Activated T-helper 1 cell treated with anti-CD3 and anti-CD28 coated beads, Interleukin-12 subunit alpha, Interleukin-12 subunit beta, Interleukin-2, Interleukin-4 antibody, amounts not matched to agents 30 ng/mL and 10 ng/mL and 1 ng/mL, durations not matched to agents 14 hours and 24 hours and 36 hours (primary cell): ENCODE results near the gene STRA8. TPM values are rescaled to one million over a fixed set of nuclear protein-coding genes. Genes with fewer than 3 reads are reported as not detected.
"Not testable (repeated sequence)": the region's sequence is repeated elsewhere in the genome, so short reads cannot be mapped to it uniquely, and the experiment has no call there.

Experiments used
- DNase-seq: peaks from one replicate; pipeline ENCODE4 v3.0.0; 2021; ENCODE audit warnings: low spot score
- H3K27ac Mint-ChIP-seq: one replicate; pipeline ENCODE4 v1.8.0; 2021; ENCODE audit warnings: mild to moderate bottlenecking, mixed read lengths
- H3K27me3 Mint-ChIP-seq: one replicate; pipeline ENCODE4 v1.8.0; 2022; ENCODE audit warnings: mild to moderate bottlenecking, moderate library complexity, mixed read lengths; ENCODE audit not compliant: insufficient read depth
- H3K36me3 Mint-ChIP-seq: one replicate; pipeline ENCODE4 v1.8.0; 2021; ENCODE audit warnings: low read depth, mixed read lengths
- H3K4me1 Mint-ChIP-seq: one replicate; pipeline ENCODE4 v1.8.0; 2021; ENCODE audit warnings: low read depth, mixed read lengths
- H3K4me3 Mint-ChIP-seq: one replicate; pipeline ENCODE4 v1.8.0; 2021; ENCODE audit warnings: mild to moderate bottlenecking, moderate library complexity, mixed read lengths
- H3K9me3 Mint-ChIP-seq: one replicate; pipeline ENCODE4 v1.8.0; 2021; ENCODE audit warnings: mixed read lengths
- intact Hi-C: fragments of 100-400 bp; cut with micrococcal nuclease; formaldehyde crosslinking; loops from one replicate; pipeline ENCODE4 v1.15.1; 2024
- total RNA-seq: library from RNA; stranded (reverse); gene quantifications from 2 replicates; pipeline ENCODE4 v1.2.3, GENCODE V29; 2022

STRA8 gene
- total RNA-seq, 1 donor from 2014 or later, result not detected

- H3K27me3 Mint-ChIP-seq, result peaks cover 3% of the 10 kb centered on the region
- H3K4me1 Mint-ChIP-seq, result peaks cover 10% of the 10 kb centered on the region
- H3K4me3 Mint-ChIP-seq, result no peak overlapping the region
- intact Hi-C loops, result no loop called here
- DNase-seq, result no peak
- no peak overlapping the region for H3K27ac Mint-ChIP-seq
- no peaks in the 10 kb centered on the region for H3K36me3 Mint-ChIP-seq
- no peaks in the 10 kb centered on the region for H3K9me3 Mint-ChIP-seq
Observed at GRCh38 chr7:135232087-135232486, 1.6 kb upstream of the STRA8 start.

DNA sequence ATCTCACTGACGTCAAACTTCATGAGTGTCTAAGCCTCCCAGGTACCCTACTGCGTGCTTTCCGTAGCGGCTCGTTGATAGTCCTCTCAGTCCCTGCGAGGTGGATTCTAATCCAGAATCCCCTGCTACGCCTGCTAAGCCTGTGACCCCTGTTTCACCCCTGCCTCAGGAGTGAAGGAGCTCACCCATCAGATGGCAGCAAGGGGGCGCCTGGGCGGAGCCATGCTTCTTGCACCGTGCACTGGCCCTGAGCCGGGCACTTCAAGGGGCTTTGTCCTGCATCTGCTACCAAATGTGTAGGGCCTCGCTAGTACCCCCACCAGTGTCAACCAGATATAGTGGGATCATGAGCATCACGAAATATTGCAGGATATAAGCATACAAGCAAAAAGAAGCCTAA is 918 bp upstream of the STRA8 start:
- Mint-ChIP-seq H3K27me3 (peaks cover 3% of the 10 kb centered on the region), H3K9me3 (no peaks in the 10 kb centered on the region), H3K4me1 (peaks cover 10% of the 10 kb centered on the region), H3K27ac (no peak overlapping the region), H3K36me3 (no peaks in the 10 kb centered on the region), H3K4me3 (no peak overlapping the region)
- intact Hi-C loops, result no loop called here
- DNase-seq, result no peak

DNA sequence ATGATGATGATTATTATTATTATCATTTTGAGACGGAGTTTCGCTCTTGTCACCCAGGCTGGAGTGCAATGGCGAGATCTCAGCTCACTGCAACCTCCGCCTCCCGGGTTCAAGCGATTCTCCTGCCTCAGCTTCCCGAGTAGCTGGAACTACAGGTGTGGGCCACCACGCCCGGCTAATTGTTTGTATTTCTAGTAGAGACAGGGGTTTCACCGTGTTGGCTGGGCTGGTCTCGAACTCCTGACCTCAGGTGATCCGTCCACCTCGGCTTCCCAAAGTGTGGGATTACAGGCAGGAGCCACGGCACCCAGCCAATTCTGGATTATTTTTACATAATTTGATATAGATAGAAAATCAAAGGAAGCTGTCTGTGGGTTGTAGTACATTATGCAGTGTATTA is 457 bp downstream of the STRA8 start:
- H3K27me3 Mint-ChIP-seq, H3K27ac Mint-ChIP-seq, H3K4me3 Mint-ChIP-seq, intact Hi-C loops, H3K9me3 Mint-ChIP-seq, H3K36me3 Mint-ChIP-seq, DNase-seq: not testable (repeated sequence)
- peaks cover 10% of the 10 kb centered on the region for H3K4me1 Mint-ChIP-seq

DNA sequence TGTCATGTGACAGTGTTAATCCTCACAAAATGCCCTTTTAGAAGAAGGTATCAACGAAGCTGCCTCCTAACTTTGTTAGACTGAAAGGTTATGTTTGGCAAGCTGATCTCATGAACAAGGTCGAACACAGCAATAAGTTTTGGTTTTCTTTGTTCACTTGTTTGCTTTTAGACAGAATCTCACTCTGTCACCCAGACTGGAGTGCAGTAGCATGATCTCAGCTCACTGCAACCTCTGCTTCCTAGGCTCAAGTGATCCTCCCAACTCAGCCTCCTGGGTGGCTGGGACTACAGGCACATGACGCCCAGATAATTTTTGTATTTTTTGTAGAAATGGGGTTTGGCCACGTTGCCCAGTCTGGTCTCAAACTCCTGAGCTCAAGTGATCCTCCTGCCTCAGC is 1.1 kb downstream of the STRA8 start:
- no peak for DNase-seq
- H3K36me3 Mint-ChIP-seq, result no peaks in the 10 kb centered on the region
- intact Hi-C loops, result no loop called here
- H3K4me1 Mint-ChIP-seq, result peaks cover 10% of the 10 kb centered on the region
- H3K27ac Mint-ChIP-seq, result no peak overlapping the region
- H3K9me3 Mint-ChIP-seq, result no peaks in the 10 kb centered on the region
- H3K27me3 Mint-ChIP-seq, result peaks cover 3% of the 10 kb centered on the region
- H3K4me3 Mint-ChIP-seq, result no peak overlapping the region

DNA sequence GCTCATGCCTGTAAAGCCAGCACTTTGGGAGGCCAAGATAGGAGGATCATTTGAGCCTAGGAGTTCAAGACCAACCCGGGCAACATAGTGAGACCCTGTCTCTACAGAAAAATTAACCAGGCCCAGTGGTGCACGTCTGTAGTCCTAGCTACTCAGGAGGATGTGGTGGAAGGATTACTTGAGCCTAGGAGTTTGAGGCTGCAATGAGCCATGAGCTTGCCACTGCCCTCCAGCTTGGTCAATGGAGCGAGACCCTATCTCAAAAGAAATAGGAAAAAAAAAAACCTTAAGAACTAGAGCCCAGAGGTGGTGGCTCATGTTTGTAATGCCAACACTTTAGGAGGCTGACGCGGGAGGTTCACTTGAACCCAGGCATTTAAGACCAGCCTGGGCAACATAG is 2.2 kb downstream of the STRA8 start:
- Mint-ChIP-seq H3K9me3 (no peaks in the 10 kb centered on the region), H3K36me3 (no peaks in the 10 kb centered on the region), H3K27me3 (peaks cover 3% of the 10 kb centered on the region), H3K27ac (no peak overlapping the region), H3K4me1 (peaks cover 10% of the 10 kb centered on the region), H3K4me3 (no peak overlapping the region)
- intact Hi-C loops, result no loop called here
- no peak for DNase-seq

DNA sequence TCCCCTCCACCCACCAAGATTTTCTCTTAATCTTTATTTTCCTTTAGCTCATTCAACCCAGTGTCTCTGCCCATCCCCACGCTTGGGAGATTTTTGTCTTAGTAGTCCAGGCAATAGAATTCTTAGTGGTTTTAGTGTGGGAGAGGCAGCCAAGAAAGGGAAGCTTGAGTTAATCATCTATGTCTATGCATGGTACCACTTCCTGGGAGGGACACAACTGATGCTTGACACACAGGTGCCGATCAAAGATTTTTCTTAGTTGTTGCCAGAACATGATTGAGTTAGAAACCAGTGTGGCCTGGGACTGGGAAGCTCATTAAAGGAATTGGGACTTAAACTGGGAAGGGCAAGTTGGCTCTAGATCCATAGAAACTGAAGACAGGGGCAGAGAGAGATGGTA is 3.1 kb downstream of the STRA8 start:
- H3K4me1 Mint-ChIP-seq, result peaks cover 10% of the 10 kb centered on the region
- H3K36me3 Mint-ChIP-seq, result no peaks in the 10 kb centered on the region
- peak overlapping the region; percentile 42 for H3K27ac Mint-ChIP-seq
- intact Hi-C loops, result no loop called here
- H3K9me3 Mint-ChIP-seq, result no peaks in the 10 kb centered on the region
- H3K4me3 Mint-ChIP-seq, result peak overlapping the region; percentile 35
- peaks cover 3% of the 10 kb centered on the region for H3K27me3 Mint-ChIP-seq
- no peak for DNase-seq

GRCh38 chr7:135238112-135238744 is 4.6 kb downstream of the STRA8 start:
- DNase-seq, result no peak
- Mint-ChIP-seq H3K27me3 (peaks cover 3% of the 10 kb centered on the region), H3K4me1 (peaks cover 10% of the 10 kb centered on the region), H3K36me3 (no peaks in the 10 kb centered on the region), H3K4me3 (no peak overlapping the region), H3K9me3 (no peaks in the 10 kb centered on the region), H3K27ac (no peak overlapping the region)
- intact Hi-C loops, result no loop called here

DNA sequence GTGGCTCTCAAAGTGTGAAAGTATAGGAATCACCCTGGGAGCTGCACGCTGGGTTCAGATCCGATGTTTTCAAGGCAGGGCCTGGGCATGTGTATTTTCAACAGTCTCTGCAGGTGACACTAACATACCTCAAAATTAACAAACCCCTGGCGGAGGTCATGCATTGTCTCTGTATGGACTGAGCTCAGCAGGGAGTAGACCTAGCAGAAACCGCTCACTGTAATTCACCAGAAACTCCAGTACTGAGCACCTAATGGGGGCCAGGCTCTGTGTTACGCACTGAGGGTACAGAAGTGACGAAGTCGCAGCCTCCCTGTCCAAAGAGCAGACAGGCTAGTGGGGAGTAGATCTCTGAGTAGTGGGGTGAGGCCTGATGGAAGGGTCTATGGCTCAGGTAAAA is 5.6 kb downstream of the STRA8 start:
- H3K4me3 Mint-ChIP-seq, result no peak overlapping the region
- H3K36me3 Mint-ChIP-seq, result no peaks in the 10 kb centered on the region
- no peaks in the 10 kb centered on the region for H3K9me3 Mint-ChIP-seq
- peaks cover 10% of the 10 kb centered on the region for H3K4me1 Mint-ChIP-seq
- no peak for DNase-seq
- peaks cover 3% of the 10 kb centered on the region for H3K27me3 Mint-ChIP-seq
- intact Hi-C loops, result no loop called here
- no peak overlapping the region for H3K27ac Mint-ChIP-seq

DNA sequence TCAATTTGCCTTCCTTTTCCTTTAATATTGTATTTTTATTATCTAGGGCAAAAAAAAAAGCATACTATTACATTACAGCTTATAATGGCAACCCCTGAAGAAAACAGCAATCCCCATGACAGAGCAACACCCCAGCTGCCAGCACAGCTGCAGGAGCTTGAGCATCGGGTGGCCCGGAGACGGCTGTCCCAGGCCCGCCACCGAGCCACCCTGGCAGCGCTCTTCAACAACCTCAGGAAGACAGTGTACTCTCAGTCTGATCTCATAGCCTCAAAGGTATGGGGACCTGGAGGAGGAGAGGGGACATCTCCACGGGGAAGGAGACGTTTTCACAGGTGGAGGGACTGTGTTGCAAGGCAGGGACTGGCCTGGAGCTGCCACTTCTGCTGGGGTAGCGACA is 6.8 kb downstream of the STRA8 start:
- Mint-ChIP-seq H3K36me3 (no peaks in the 10 kb centered on the region), H3K4me3 (no peak overlapping the region), H3K27ac (no peak overlapping the region), H3K27me3 (peaks cover 6% of the 10 kb centered on the region), H3K9me3 (no peaks in the 10 kb centered on the region), H3K4me1 (peaks cover 10% of the 10 kb centered on the region)
- DNase-seq, result no peak
- intact Hi-C loops, result no loop called here

- intact Hi-C loops, result no loop called here
- H3K27ac Mint-ChIP-seq, result no peak overlapping the region
- no peak overlapping the region for H3K4me3 Mint-ChIP-seq
- no peaks in the 10 kb centered on the region for H3K4me1 Mint-ChIP-seq
- DNase-seq, result no peak
- H3K36me3 Mint-ChIP-seq, result no peaks in the 10 kb centered on the region
- no peaks in the 10 kb centered on the region for H3K9me3 Mint-ChIP-seq
- peaks cover 2% of the 10 kb centered on the region for H3K27me3 Mint-ChIP-seq
Observed at GRCh38 chr7:135242096-135242684, 8.6 kb downstream of the STRA8 start.

- no peaks in the 10 kb centered on the region for H3K4me1 Mint-ChIP-seq
- no peak overlapping the region for H3K4me3 Mint-ChIP-seq
- H3K36me3 Mint-ChIP-seq, result no peaks in the 10 kb centered on the region
- peaks cover 2% of the 10 kb centered on the region for H3K27me3 Mint-ChIP-seq
- H3K9me3 Mint-ChIP-seq, result no peaks in the 10 kb centered on the region
- intact Hi-C loops, result no loop called here
- no peak overlapping the region for H3K27ac Mint-ChIP-seq
- no peak for DNase-seq
Observed at GRCh38 chr7:135245226-135246190, 11.9 kb downstream of the STRA8 start.

DNA sequence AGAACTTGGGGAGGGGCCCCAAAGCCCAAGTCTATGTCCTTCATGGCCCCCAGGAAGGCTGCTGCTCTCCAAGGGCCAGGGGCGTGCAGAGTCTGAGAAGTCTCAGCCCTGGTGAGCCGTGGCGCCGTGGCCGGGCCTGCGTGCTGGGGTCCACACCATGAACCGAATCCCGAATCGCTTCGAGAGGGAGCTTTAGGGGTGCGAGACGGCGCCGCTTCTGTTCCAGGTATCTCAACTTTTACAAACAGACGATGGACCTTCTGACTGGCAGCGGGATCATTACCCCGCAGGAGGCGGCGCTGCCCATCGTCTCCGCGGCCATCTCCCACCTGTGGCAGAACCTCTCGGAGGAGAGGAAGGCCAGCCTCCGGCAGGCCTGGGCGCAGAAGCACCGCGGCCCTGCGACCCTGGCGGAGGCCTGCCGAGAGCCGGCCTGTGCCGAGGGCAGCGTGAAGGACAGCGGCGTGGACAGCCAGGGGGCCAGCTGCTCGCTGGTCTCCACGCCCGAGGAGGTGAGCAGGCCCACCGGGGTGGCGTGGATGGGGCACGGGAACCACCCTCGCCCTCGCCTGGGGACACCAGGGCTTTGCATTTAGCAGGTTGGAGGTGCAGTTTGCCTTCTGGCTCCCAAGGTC is 12.7 kb downstream of the STRA8 start:
- Mint-ChIP-seq H3K9me3 (no peaks in the 10 kb centered on the region), H3K36me3 (no peaks in the 10 kb centered on the region), H3K4me1 (no peaks in the 10 kb centered on the region), H3K27ac (no peak overlapping the region), H3K27me3 (peaks cover 2% of the 10 kb centered on the region), H3K4me3 (no peak overlapping the region)
- intact Hi-C loops, result no loop called here
- no peak for DNase-seq
